Activated CD8-positive, alpha-beta memory T cell treated with anti-CD3 and anti-CD28 coated beads, Interleukin-2, amount 50 U/mL, for 1 hour (primary cell): ENCODE results near the gene UGGT2.
"Not testable (repeated sequence)": the region's sequence is repeated elsewhere in the genome, so short reads cannot be mapped to it uniquely, and the experiment has no call there.

ENCODE experiments used
- DNase-seq: peaks from one replicate; pipeline ENCODE4 v3.0.0-alpha.2; 2020; ENCODE audit errors: extremely low read depth

UGGT2 gene

GRCh38 chr13:96046449-96047126 lies 6.6 kb downstream of the UGGT2 start:
- not testable (repeated sequence) for DNase-seq

GRCh38 chr13:96044238-96044637 lies 9.0 kb downstream of the UGGT2 start:
- DNase-seq: no peak

- no peak for DNase-seq
Observed at GRCh38 chr13:96041326-96042110, 11.7 kb downstream of the UGGT2 start.

- no peak for DNase-seq
Observed at GRCh38 chr13:96036515-96036914, 16.7 kb downstream of the UGGT2 start.

GRCh38 chr13:96034662-96035061 lies 18.5 kb downstream of the UGGT2 start:
- DNase-seq: no peak

GRCh38 chr13:96033220-96034015 lies 19.8 kb downstream of the UGGT2 start:
- no peak for DNase-seq

- no peak for DNase-seq
Observed at GRCh38 chr13:96032717-96033116, 20.5 kb downstream of the UGGT2 start.

GRCh38 chr13:96029002-96029401 lies 24.2 kb downstream of the UGGT2 start:
- DNase-seq: no peak

- no peak for DNase-seq
Observed at GRCh38 chr13:96027496-96027895, 25.7 kb downstream of the UGGT2 start.

GRCh38 chr13:96025283-96025682 lies 27.9 kb downstream of the UGGT2 start:
- DNase-seq: no peak

GRCh38 chr13:96020931-96021330 lies 32.3 kb downstream of the UGGT2 start:
- no peak for DNase-seq

- DNase-seq: no peak
Observed at GRCh38 chr13:96020155-96020575, 33.0 kb downstream of the UGGT2 start.

GRCh38 chr13:96018135-96018534 lies 35.1 kb downstream of the UGGT2 start:
- no peak for DNase-seq

GRCh38 chr13:96011291-96011872 lies 41.8 kb downstream of the UGGT2 start:
- DNase-seq: no peak

- DNase-seq: no peak
Observed at GRCh38 chr13:96003304-96003703, 49.9 kb downstream of the UGGT2 start.

GRCh38 chr13:96002322-96003131 lies 50.7 kb downstream of the UGGT2 start:
- no peak for DNase-seq

- no peak for DNase-seq
Observed at GRCh38 chr13:96000069-96000468, 53.1 kb downstream of the UGGT2 start.

GRCh38 chr13:95987841-95988240 lies 65.4 kb downstream of the UGGT2 start:
- DNase-seq: no peak

- no peak for DNase-seq
Observed at GRCh38 chr13:95982144-95982543, 71.1 kb downstream of the UGGT2 start.

GRCh38 chr13:95972651-95973050 lies 80.5 kb downstream of the UGGT2 start:
- DNase-seq: not testable (repeated sequence)

GRCh38 chr13:95970878-95971277 lies 82.3 kb downstream of the UGGT2 start:
- no peak for DNase-seq
